B cell (primary cell): Measurements from ENCODE around the gene ZBTB32. TPM values are rescaled to one million over a fixed set of nuclear protein-coding genes. Genes with fewer than 3 reads are reported as not detected.

Source experiments
- ATAC-seq: fragments of 200-7000 bp; cut with Tn5 transposase; one replicate; pipeline ENCODE4 v1.10.0; 2021; ENCODE audit warnings: low read depth, mild to moderate bottlenecking, moderate number of reproducible peaks, moderate library complexity
- CTCF ChIA-PET: fragments of 350-600 bp; sonication (Branson Sonifier 250); formaldehyde crosslinking; loops from one replicate; lab custom pipeline; 2021; ENCODE audit warnings: antibody characterized with exemption, inconsistent platforms; lab: Charles Lee
- POLR2A ChIA-PET: fragments of 350-600 bp; sonication (Branson Sonifier 250); formaldehyde crosslinking; loops from one replicate; lab custom pipeline; 2021; ENCODE audit warnings: antibody characterized with exemption; lab: Charles Lee
- DNase-seq: peaks from one replicate; pipeline ENCODE4 v3.0.0; 2013
- H2AFZ ChIP-seq: 2 replicates; pipeline ENCODE4 v1.6.1; 2012; ENCODE audit warnings: mild to moderate bottlenecking, low read depth, low read length; ENCODE audit not compliant: insufficient read depth, poor library complexity, severe bottlenecking
- H3K27ac ChIP-seq, 2 donors: 1 replicate in 1 of 2; 2 replicates in 1 of 2; pipeline ENCODE4 v1.5.1; 2012 to 2013; ENCODE audit warnings: low read length in 2 of 2, mild to moderate bottlenecking in 2 of 2, moderate library complexity in 1 of 2
- H3K27me3 ChIP-seq, 4 experiments: fragments of 200-600 bp in 1 of 4; sonication (generic) in 1 of 4; replicated peaks in 1 of 4; 1 replicate in 2 of 4; 2 replicates in 2 of 4; pipeline versions ENCODE4 v1.6.1 to v1.7.0; 2013 to 2016; ENCODE audit warnings: low read length in 3 of 4, mild to moderate bottlenecking in 2 of 4, mixed read lengths in 1 of 4, moderate library complexity in 1 of 4; ENCODE audit not compliant: insufficient read depth in 4 of 4, control insufficient read depth in 3 of 4; ENCODE audit errors: control extremely low read depth in 1 of 4
- H3K36me3 ChIP-seq, 2 experiments: replicated peaks in 1 of 2; 1 replicate in 1 of 2; 2 replicates in 1 of 2; pipeline versions ENCODE4 v1.6.1 to v1.7.1; 2013; ENCODE audit warnings: low read length in 1 of 2; ENCODE audit not compliant: insufficient read depth in 2 of 2, control insufficient read depth in 1 of 2; ENCODE audit errors: control extremely low read depth in 1 of 2, extremely low read depth in 1 of 2
- H3K4me1 ChIP-seq, 2 donors: fragments of 200-600 bp in 1 of 2; sonication (generic) in 1 of 2; 1 replicate in 1 of 2; 2 replicates in 1 of 2; pipeline versions ENCODE4 v1.5.1 to v1.6.1; 2013 to 2017; ENCODE audit warnings: low read length in 2 of 2; ENCODE audit not compliant: control insufficient read depth in 2 of 2, insufficient read depth in 2 of 2
- H3K4me2 ChIP-seq: replicated peaks from 2 replicates; pipeline ENCODE3; 2012; ENCODE audit warnings: mild to moderate bottlenecking, low read depth, low read length; ENCODE audit not compliant: poor library complexity, severe bottlenecking
- H3K4me3 ChIP-seq, 5 experiments: fragments of 200-600 bp in 1 of 5; sonication (generic) in 1 of 5; 1 replicate in 3 of 5; 2 replicates in 2 of 5; pipeline versions ENCODE4 v1.5.1 to v1.7.0; 2011 to 2016; ENCODE audit warnings: low read length in 4 of 5, mild to moderate bottlenecking in 4 of 5, low read depth in 2 of 5, control low read depth in 1 of 5, moderate library complexity in 1 of 5; ENCODE audit not compliant: insufficient read depth in 1 of 5; ENCODE audit errors: control extremely low read depth in 1 of 5, extremely low read depth in 1 of 5
- H3K79me2 ChIP-seq: fragments of 200-600 bp; sonication (generic); one replicate; pipeline ENCODE4 v1.6.0; 2016; ENCODE audit warnings: low read length; ENCODE audit not compliant: control insufficient read depth, insufficient read depth
- H3K9ac ChIP-seq: fragments of 200-600 bp; sonication (generic); 2 replicates; pipeline ENCODE4 v1.6.1; 2017; ENCODE audit warnings: mild to moderate bottlenecking, low read length, moderate library complexity
- H3K9me3 ChIP-seq, 3 donors: one replicate each; pipeline versions ENCODE4 v1.6.1 to v1.7.1; 2013; ENCODE audit warnings: low read length in 2 of 3; ENCODE audit not compliant: control insufficient read depth in 2 of 3, insufficient read depth in 1 of 3; ENCODE audit errors: control extremely low read depth in 1 of 3
- H4K20me1 ChIP-seq: 2 replicates; pipeline ENCODE4 v1.6.0; 2012; ENCODE audit warnings: mild to moderate bottlenecking, low read length; ENCODE audit not compliant: insufficient read depth, control insufficient read depth, poor library complexity, severe bottlenecking
- H3K27ac Mint-ChIP-seq: one replicate; pipeline ENCODE4 v1.8.0; 2021; ENCODE audit warnings: mixed read lengths
- H3K27me3 Mint-ChIP-seq: one replicate; pipeline ENCODE4 v1.8.0; 2021; ENCODE audit warnings: mixed read lengths
- H3K4me1 Mint-ChIP-seq: one replicate; pipeline ENCODE4 v1.8.0; 2021; ENCODE audit warnings: mixed read lengths
- H3K4me3 Mint-ChIP-seq: one replicate; pipeline ENCODE4 v1.8.0; 2021; ENCODE audit warnings: mixed read lengths
- H3K9me3 Mint-ChIP-seq: one replicate; pipeline ENCODE4 v1.8.0; 2022; ENCODE audit warnings: mixed read lengths; ENCODE audit not compliant: insufficient read depth
- CTCF ChIP-seq: fragments of 200-600 bp; IDR thresholded peaks from one replicate; pipeline ENCODE4 v1.8.0; 2022; ENCODE audit warnings: antibody characterized with exemption, mild to moderate bottlenecking
- EZH2 ChIP-seq: IDR thresholded peaks from 2 replicates; pipeline ENCODE4 v1.6.1; 2012; ENCODE audit warnings: borderline replicate concordance, low read depth, mild to moderate bottlenecking, moderate library complexity, low read length; ENCODE audit not compliant: insufficient read depth, poor library complexity, severe bottlenecking
- WGBS: methylation state at CpG from one replicate; pipeline ENCODE4 v1.1.5; 2013; ENCODE audit warnings: missing lambda C conversion rate; ENCODE audit not compliant: insufficient coverage; 5-methylcytosine and 5-hydroxymethylcytosine counted together
- intact Hi-C: fragments of 100-400 bp; cut with micrococcal nuclease; formaldehyde crosslinking; loops from one replicate; pipeline ENCODE4 v1.10.0; 2022
- polyA plus RNA-seq: library from polyadenylated mRNA; depleted of rRNA; stranded (reverse); fragments of >200 nt; gene quantifications from 2 replicates; pipeline ENCODE4 v1.2.3, GENCODE V29; 2012
- total RNA-seq, 2 donors: library from RNA; stranded (reverse); fragments of 120-200 nt in 1 of 2; gene quantifications; 1 replicate in 1 of 2; 2 replicates in 1 of 2; pipeline versions ENCODE4 v1.2.3 to v1.2.4, GENCODE V29; 2013 to 2022

Gene ZBTB32
- total and polyA plus RNA-seq, 2 donors (not counting 1 experiment from before 2014, with no cell fraction given): 18.9 to 28.1 TPM

- ChIA-PET CTCF (interaction anchor here (0.6 to 2.3 kb wide), 3 partner anchors 43 to 158 kb away, joined by 3 to 4 read pairs (median 4); no protein-coding TSS in a partner anchor), POLR2A (interaction anchor here (0.5 to 2.3 kb wide), 10 partner anchors 11 to 535 kb away, joined by 3 to 17 read pairs (median 4); partner anchors contain the start of genes COX6B1, HSPB6 and KMT2B)
- peak within 1 kb of the TSS; percentile 77 for H2AFZ ChIP-seq
- peak; percentile 99 for DNase-seq
- peak; percentile 44 for ATAC-seq
- H3K4me1 ChIP-seq: peaks cover 38 to 63% of the 10 kb centered on the region in 2 donors
- no peaks in the 10 kb centered on the region for H4K20me1 ChIP-seq
- H3K79me2 ChIP-seq: peaks cover 70% of the 10 kb centered on the region
- Mint-ChIP-seq H3K4me1 (peaks cover 63% of the 10 kb centered on the region), H3K27me3 (no peaks in the 10 kb centered on the region), H3K9me3 (no peaks in the 10 kb centered on the region), H3K4me3 (peak within 1 kb of the TSS; percentile 94), H3K27ac (peak within 1 kb of the TSS; percentile 98)
- intact Hi-C loops: loop anchor here (1.0 to 10.0 kb wide), 5 partner anchors 28 to 469 kb away; partner anchors contain the start of genes ALKBH6, ARHGAP33, HCST and ZNF146
- H3K27me3 ChIP-seq: no peaks in the 10 kb centered on the region
- peak within 1 kb of the TSS; percentile 98 for H3K27ac ChIP-seq
- no peaks in the 10 kb centered on the region for H3K9me3 ChIP-seq
- H3K9ac ChIP-seq: peak within 1 kb of the TSS; percentile 93
- no peaks in the 10 kb centered on the region for H3K36me3 ChIP-seq
- peak within 1 kb of the TSS; percentile 87 for H3K4me2 ChIP-seq
- H3K4me3 ChIP-seq: peak within 1 kb of the TSS; percentile 66 to 93 (median 91)
- 2% methylated on average over 29 of the region's 40 CpGs for WGBS
- no peak for TF ChIP-seq EZH2
- TF ChIP-seq CTCF: no peak
Measured at GRCh38 chr19:35745328-35746086, 41.1 kb downstream of the ZBTB32 start, which contains the start of the genes PSENEN and U2AF1L4. Gene PSENEN (plus strand): TSS chr19:35745651. CDS start chr19:35745931, 280 bp downstream. Gene U2AF1L4 (minus strand): TSS chr19:35745418. CDS start chr19:35745391, 27 bp downstream.
